Loucy (cell line): ENCODE measurements around the gene SCEL.
"Not testable (repeated sequence)": the region's sequence is repeated elsewhere in the genome, so short reads cannot be mapped to it uniquely, and the experiment has no call there.

Experiments used
- EZH2phosphoT487 ChIP-seq: fragments of 200-600 bp; IDR thresholded peaks from 2 replicates; pipeline ENCODE4 v1.6.1; 2018; ENCODE audit warnings: antibody characterized with exemption, mild to moderate bottlenecking, moderate library complexity, borderline replicate concordance
- TF ChIP-seq, protein P1 (sequence below): fragments of 200-600 bp; sonication (generic); conservative IDR thresholded peaks from 2 replicates; pipeline ENCODE4 v1.5.1; 2014; ENCODE audit warnings: mild to moderate bottlenecking, antibody characterized with exemption, low read length

DNA sequence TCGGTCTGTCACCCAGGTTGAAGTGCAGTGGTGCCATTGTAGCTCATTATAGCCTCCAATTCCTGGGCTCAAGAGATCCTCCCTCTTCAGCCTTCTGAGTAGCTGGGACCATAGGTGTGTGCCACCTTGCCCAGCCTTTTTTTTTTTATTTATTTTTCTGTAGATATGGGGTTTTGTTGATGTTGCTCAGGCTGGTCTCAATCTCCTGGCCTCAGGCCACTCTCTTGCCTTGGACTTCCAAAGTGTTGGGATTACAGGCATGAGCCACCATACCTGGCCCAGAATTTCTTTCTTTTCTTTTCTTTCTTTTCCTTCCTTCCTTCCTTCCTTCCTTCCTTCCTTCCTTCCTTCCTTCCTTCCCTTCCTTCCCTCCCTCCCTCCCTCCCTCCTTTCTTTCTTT lies 16.1 kb upstream of the SCEL start:
- TF ChIP-seq, protein P1, sequence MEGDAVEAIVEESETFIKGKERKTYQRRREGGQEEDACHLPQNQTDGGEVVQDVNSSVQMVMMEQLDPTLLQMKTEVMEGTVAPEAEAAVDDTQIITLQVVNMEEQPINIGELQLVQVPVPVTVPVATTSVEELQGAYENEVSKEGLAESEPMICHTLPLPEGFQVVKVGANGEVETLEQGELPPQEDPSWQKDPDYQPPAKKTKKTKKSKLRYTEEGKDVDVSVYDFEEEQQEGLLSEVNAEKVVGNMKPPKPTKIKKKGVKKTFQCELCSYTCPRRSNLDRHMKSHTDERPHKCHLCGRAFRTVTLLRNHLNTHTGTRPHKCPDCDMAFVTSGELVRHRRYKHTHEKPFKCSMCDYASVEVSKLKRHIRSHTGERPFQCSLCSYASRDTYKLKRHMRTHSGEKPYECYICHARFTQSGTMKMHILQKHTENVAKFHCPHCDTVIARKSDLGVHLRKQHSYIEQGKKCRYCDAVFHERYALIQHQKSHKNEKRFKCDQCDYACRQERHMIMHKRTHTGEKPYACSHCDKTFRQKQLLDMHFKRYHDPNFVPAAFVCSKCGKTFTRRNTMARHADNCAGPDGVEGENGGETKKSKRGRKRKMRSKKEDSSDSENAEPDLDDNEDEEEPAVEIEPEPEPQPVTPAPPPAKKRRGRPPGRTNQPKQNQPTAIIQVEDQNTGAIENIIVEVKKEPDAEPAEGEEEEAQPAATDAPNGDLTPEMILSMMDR = not testable (repeated sequence)
- not testable (repeated sequence) for TF ChIP-seq EZH2phosphoT487
